ENCODE measurements around the gene NLN. TPM values are rescaled to one million over a fixed set of nuclear protein-coding genes. Genes with fewer than 3 reads are reported as not detected.
"Not testable (repeated sequence)": the region's sequence is repeated elsewhere in the genome, so short reads cannot be mapped to it uniquely, and the experiment has no call there.

The NLN gene
- total RNA-seq, 2 experiments from 2014 or later, result 13.9 to 14.3 TPM

DNA sequence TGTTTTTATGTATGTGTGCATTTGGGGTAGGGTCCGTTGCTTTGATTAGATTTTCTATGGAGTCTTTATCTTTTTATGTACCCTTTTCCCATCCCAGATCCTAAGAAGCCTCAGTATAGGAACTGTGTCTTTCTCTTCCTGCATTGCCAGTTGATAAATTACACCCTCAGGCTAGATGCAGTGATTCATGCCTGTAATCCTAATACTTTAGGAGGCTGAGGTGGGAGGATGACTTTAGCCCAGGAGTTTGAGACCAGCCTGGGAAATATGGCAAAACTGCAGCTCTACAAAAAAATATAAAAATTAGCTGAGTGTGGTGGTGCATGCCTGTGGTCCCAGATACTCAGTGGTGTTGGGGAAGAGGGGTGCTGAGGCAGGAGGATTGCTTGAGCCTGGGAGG is 40.2 kb downstream of the NLN start:
- H3K36me3 Mint-ChIP-seq (ENCODE audit: low read depth), result peaks cover 16% of the 10 kb centered on the region
- ChIA-PET CTCF (interaction anchor here (1.1 to 2.8 kb wide), 6 partner anchors 13 to 413 kb away, joined by 3 to 11 read pairs (median 4); no protein-coding TSS in a partner anchor), POLR2A (no interaction called here)
- H3K4me1 Mint-ChIP-seq (ENCODE audit: low read depth), result peaks cover 12% of the 10 kb centered on the region
- no peak overlapping the region for H3K4me3 Mint-ChIP-seq
- no peak for ATAC-seq
- H3K9me3 Mint-ChIP-seq (ENCODE audit: insufficient read depth), result no peaks in the 10 kb centered on the region
- no peak for DNase-seq
- H3K27me3 Mint-ChIP-seq (ENCODE audit: low read depth), result no peaks in the 10 kb centered on the region
- H3K27ac Mint-ChIP-seq, result no peak overlapping the region

DNA sequence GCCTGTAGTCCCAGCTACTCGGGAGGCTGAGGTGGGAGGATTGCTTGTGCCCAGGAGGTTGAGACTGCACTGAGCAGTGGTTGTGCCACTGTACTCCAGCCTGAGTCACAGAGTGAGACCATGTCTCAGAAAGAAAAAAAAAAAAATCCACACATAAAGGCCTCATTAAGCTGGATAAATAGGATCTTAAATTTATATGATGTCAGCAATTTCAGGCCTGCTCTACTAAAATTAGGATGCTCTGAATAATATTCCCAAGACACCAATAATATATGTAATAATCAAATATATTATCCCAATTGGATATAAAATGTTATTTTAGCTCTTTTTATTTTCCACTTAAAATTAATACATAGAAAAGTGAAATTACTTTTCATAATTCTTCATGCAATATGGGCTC is 43.6 kb downstream of the NLN start:
- no peak overlapping the region for H3K4me3 Mint-ChIP-seq
- H3K27me3 Mint-ChIP-seq (ENCODE audit: low read depth), result no peaks in the 10 kb centered on the region
- H3K4me1 Mint-ChIP-seq (ENCODE audit: low read depth), result peaks cover 7% of the 10 kb centered on the region
- ATAC-seq (no peak), DNase-seq (no peak)
- POLR2A ChIA-PET, result no interaction called here
- H3K9me3 Mint-ChIP-seq (ENCODE audit: insufficient read depth), result no peaks in the 10 kb centered on the region
- no peak overlapping the region for H3K27ac Mint-ChIP-seq
- peaks cover 24% of the 10 kb centered on the region for H3K36me3 Mint-ChIP-seq (ENCODE audit: low read depth)
- CTCF ChIA-PET, result interaction anchor here (0.6 to 1.0 kb wide), 2 partner anchors 74 to 542 kb away, joined by 3 to 4 read pairs; no protein-coding TSS in a partner anchor

- H3K27ac Mint-ChIP-seq, result no peak overlapping the region
- CTCF ChIA-PET, result interaction anchor here (1.0 kb wide), 1 partner anchor 542 kb away, joined by 4 read pairs; no protein-coding TSS in a partner anchor
- H3K9me3 Mint-ChIP-seq (ENCODE audit: insufficient read depth), result no peaks in the 10 kb centered on the region
- peaks cover 4% of the 10 kb centered on the region for H3K4me1 Mint-ChIP-seq (ENCODE audit: low read depth)
- ATAC-seq (no peak), DNase-seq (no peak)
- H3K4me3 Mint-ChIP-seq, result no peak overlapping the region
- H3K36me3 Mint-ChIP-seq (ENCODE audit: low read depth), result peaks cover 24% of the 10 kb centered on the region
- H3K27me3 Mint-ChIP-seq (ENCODE audit: low read depth), result no peaks in the 10 kb centered on the region
- POLR2A ChIA-PET, result no interaction called here
These were observed 44.2 kb downstream of the NLN start for GRCh38 chr5:65766175-65766574.

GRCh38 chr5:65766781-65767180 is 44.8 kb downstream of the NLN start:
- Mint-ChIP-seq H3K27ac (no peak overlapping the region), H3K9me3 (ENCODE audit: insufficient read depth) (no peaks in the 10 kb centered on the region), H3K4me3 (no peak overlapping the region), H3K27me3 (ENCODE audit: low read depth) (no peaks in the 10 kb centered on the region), H3K36me3 (ENCODE audit: low read depth) (peaks cover 24% of the 10 kb centered on the region), H3K4me1 (ENCODE audit: low read depth) (peaks cover 4% of the 10 kb centered on the region)
- DNase-seq (no peak), ATAC-seq (no peak)
- CTCF ChIA-PET, result no interaction called here
- POLR2A ChIA-PET, result no interaction called here

GRCh38 chr5:65767565-65767964 is 45.6 kb downstream of the NLN start:
- ATAC-seq (no peak), DNase-seq (no peak)
- ChIA-PET POLR2A (no interaction called here), CTCF (no interaction called here)
- Mint-ChIP-seq H3K36me3 (ENCODE audit: low read depth) (peaks cover 24% of the 10 kb centered on the region), H3K9me3 (ENCODE audit: insufficient read depth) (no peaks in the 10 kb centered on the region), H3K4me3 (no peak overlapping the region), H3K27me3 (ENCODE audit: low read depth) (no peaks in the 10 kb centered on the region), H3K4me1 (ENCODE audit: low read depth) (peaks cover 4% of the 10 kb centered on the region), H3K27ac (no peak overlapping the region)

- no peaks in the 10 kb centered on the region for H3K27me3 Mint-ChIP-seq (ENCODE audit: low read depth)
- CTCF ChIA-PET, result no interaction called here
- POLR2A ChIA-PET, result no interaction called here
These were observed 46.8 kb downstream of the NLN start for GRCh38 chr5:65768723-65769346.

DNA sequence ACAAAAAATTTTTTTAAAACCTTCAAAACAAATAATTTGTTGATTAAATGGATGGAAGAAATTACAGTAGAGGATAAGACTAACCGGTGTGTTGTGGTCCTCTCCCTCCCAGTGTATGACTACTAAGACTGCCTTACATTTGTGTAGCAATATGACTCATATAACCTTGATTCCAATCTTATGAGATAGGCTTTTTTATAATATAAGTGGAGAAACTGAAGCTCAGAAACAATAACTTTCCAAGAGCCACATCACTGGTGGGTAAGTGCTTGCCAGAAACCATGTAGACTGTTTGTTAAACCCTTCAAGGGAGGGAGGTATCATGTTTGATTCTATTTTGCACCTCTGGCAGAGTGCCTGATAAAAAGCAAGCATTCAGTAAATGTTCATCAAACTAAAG is 47.5 kb downstream of the NLN start:
- no peaks in the 10 kb centered on the region for H3K9me3 Mint-ChIP-seq (ENCODE audit: insufficient read depth)
- ATAC-seq (no peak), DNase-seq (no peak)
- POLR2A ChIA-PET, result no interaction called here
- no peak overlapping the region for H3K27ac Mint-ChIP-seq
- H3K4me1 Mint-ChIP-seq (ENCODE audit: low read depth), result peaks cover 7% of the 10 kb centered on the region
- H3K36me3 Mint-ChIP-seq (ENCODE audit: low read depth), result peaks cover 24% of the 10 kb centered on the region
- no peaks in the 10 kb centered on the region for H3K27me3 Mint-ChIP-seq (ENCODE audit: low read depth)
- no peak overlapping the region for H3K4me3 Mint-ChIP-seq
- CTCF ChIA-PET, result interaction anchor here (1.5 kb wide), 1 partner anchor 8 kb away, joined by 4 read pairs; no protein-coding TSS in a partner anchor

More at GRCh38 chr5:65768723-65769346, 46.8 kb downstream of the NLN start:
- no peak for ATAC-seq
- Mint-ChIP-seq H3K4me1 (ENCODE audit: low read depth) (peaks cover 4% of the 10 kb centered on the region), H3K9me3 (ENCODE audit: insufficient read depth) (no peaks in the 10 kb centered on the region), H3K36me3 (ENCODE audit: low read depth) (peaks cover 24% of the 10 kb centered on the region), H3K27ac (no peak overlapping the region), H3K4me3 (no peak overlapping the region)
- DNase-seq, result no peak

- ChIA-PET CTCF (no interaction called here), POLR2A (no interaction called here)
- Mint-ChIP-seq H3K4me3 (no peak overlapping the region), H3K27me3 (ENCODE audit: low read depth) (no peaks in the 10 kb centered on the region), H3K36me3 (ENCODE audit: low read depth) (peaks cover 21% of the 10 kb centered on the region), H3K4me1 (ENCODE audit: low read depth) (peaks cover 5% of the 10 kb centered on the region), H3K9me3 (ENCODE audit: insufficient read depth) (no peaks in the 10 kb centered on the region), H3K27ac (no peak overlapping the region)
- DNase-seq, result no peak
- ATAC-seq, result no peak
These were observed 49.3 kb downstream of the NLN start for GRCh38 chr5:65771266-65771665.

DNA sequence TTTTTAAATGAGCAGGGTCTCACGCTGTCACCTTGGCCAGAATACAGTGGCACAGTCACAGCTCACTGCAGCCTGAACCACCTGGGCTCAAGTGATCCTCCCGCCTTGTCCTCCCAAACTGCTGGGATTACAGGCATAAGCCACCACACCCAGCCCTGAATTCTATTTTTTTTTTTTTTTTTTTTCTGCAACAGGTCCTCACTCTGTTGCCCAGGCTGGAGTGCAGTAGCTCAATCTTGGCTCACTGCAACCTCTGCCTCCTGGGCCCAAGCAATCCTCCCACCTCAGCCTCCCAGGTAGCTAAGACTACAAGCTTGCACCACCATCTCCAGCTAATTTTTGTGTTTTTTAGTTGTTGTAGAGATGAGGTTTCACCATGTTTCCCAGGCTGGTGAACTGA is 51.0 kb downstream of the NLN start:
- ATAC-seq, result not testable (repeated sequence)

DNA sequence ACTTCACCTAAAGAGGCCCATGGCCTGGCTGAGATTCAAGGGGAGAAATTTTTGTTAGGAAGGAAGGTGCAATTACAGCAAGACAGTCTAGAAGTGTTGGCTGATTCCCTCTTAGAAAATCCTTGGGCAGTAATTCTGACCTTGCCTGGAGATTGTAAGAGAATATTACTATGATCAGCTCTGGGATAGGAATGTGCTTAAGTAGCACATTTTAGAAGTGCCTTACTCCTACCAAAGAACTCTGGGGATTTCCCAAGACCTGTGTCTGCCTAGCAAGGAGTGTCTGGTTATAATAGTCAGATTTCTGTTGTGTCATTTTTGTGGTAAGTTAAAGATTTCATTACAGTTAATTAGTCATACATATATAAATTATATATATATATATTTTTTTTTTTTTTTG is 52.3 kb downstream of the NLN start:
- Mint-ChIP-seq H3K4me1 (ENCODE audit: low read depth) (peaks cover 16% of the 10 kb centered on the region), H3K27ac (no peak overlapping the region), H3K36me3 (ENCODE audit: low read depth) (peaks cover 16% of the 10 kb centered on the region), H3K4me3 (no peak overlapping the region), H3K27me3 (ENCODE audit: low read depth) (no peaks in the 10 kb centered on the region), H3K9me3 (ENCODE audit: insufficient read depth) (peaks cover 4% of the 10 kb centered on the region)
- ATAC-seq (no peak), DNase-seq (no peak)
- POLR2A ChIA-PET, result interaction anchor here (1.7 kb wide), 1 partner anchor 152 kb away, joined by 5 read pairs; the partner anchor contains the start of gene ERBIN
- CTCF ChIA-PET, result no interaction called here

More for the DNA sequence above, 51.0 kb downstream of the NLN start:
- H3K27ac Mint-ChIP-seq; H3K27me3 Mint-ChIP-seq (ENCODE audit: low read depth); H3K4me1 Mint-ChIP-seq (ENCODE audit: low read depth); H3K9me3 Mint-ChIP-seq (ENCODE audit: insufficient read depth); CTCF ChIA-PET; POLR2A ChIA-PET; H3K36me3 Mint-ChIP-seq (ENCODE audit: low read depth); DNase-seq; H3K4me3 Mint-ChIP-seq: not testable (repeated sequence)

DNA sequence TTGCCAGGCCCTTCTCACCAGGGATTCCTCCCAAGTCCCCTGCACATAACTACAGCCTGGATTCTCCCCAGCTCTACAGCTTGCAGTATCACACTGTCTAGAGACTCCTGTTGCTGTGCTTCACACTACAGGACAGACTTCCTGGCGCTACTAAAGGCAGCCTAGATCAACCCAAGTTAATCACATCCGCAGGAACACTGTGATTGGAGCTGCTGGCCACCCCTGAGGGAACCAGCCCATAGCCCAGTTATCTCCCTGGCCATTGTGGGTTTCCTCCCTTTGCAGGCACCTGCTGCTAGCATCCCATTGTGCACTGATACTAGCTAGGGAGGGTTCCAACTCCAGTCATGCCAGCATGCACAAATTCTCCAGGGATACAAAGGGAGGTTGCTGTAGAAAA is 53.5 kb downstream of the NLN start:
- peaks cover 7% of the 10 kb centered on the region for H3K9me3 Mint-ChIP-seq (ENCODE audit: insufficient read depth)
- ATAC-seq (no peak), DNase-seq (no peak)
- H3K27me3 Mint-ChIP-seq (ENCODE audit: low read depth), result no peaks in the 10 kb centered on the region
- peaks cover 26% of the 10 kb centered on the region for H3K36me3 Mint-ChIP-seq (ENCODE audit: low read depth)
- no peak overlapping the region for H3K27ac Mint-ChIP-seq
- ChIA-PET CTCF (interaction anchor here (0.6 to 1.7 kb wide), 3 partner anchors 14 to 531 kb away, joined by 3 to 4 read pairs (median 3); no protein-coding TSS in a partner anchor), POLR2A (interaction anchor here (1.7 kb wide), 1 partner anchor 151 kb away, joined by 5 read pairs; the partner anchor contains the start of gene ERBIN)
- H3K4me1 Mint-ChIP-seq (ENCODE audit: low read depth), result peaks cover 24% of the 10 kb centered on the region
- H3K4me3 Mint-ChIP-seq, result no peak overlapping the region

DNA sequence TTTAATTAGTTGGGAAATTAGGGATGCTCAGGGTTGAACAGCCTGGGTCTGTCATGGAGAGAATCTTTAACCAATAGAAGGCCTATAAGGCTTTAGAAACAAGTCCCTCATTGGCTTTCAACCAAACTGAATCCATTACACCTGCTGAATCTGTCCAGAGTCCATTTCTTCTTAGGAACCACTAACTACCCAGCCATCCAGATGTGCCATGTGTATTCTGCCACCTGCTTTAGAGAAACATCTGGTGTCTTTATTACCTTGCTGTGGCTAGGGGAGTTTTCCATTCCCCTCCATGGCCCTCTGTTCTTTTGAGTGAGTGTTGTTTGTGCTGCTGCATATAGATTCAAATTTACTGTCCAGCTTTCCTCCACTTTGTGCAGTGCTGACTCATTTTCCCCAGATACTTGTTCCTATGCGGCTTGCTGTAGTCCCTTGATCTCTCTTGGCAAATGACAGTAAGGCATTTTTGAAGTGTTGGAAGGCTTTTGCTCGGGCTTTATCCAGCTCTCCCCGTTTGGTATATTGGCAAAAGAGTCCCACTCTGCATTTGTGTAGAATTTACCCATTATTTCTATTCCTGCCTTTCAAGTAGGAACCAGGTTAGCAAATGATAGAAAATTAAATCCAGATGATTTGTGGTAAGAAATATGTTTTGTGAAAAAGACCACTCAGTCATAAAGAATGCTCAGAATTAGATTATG is 54.6 kb downstream of the NLN start:
- no peak for ATAC-seq
- no peaks in the 10 kb centered on the region for H3K27me3 Mint-ChIP-seq (ENCODE audit: low read depth)
- no peak for DNase-seq

More for the DNA sequence above, 54.6 kb downstream of the NLN start:
- Mint-ChIP-seq H3K4me3 (no peak overlapping the region), H3K9me3 (ENCODE audit: insufficient read depth) (peaks cover 13% of the 10 kb centered on the region), H3K4me1 (ENCODE audit: low read depth) (peaks cover 24% of the 10 kb centered on the region), H3K27ac (no peak overlapping the region), H3K36me3 (ENCODE audit: low read depth) (peaks cover 35% of the 10 kb centered on the region)
- ChIA-PET CTCF (interaction anchor here (1.7 kb wide), 1 partner anchor 530 kb away, joined by 4 read pairs; no protein-coding TSS in a partner anchor), POLR2A (no interaction called here)
